K562 (cell line): Measurements from ENCODE around the gene MYL4. TPM values are rescaled to one million over a fixed set of nuclear protein-coding genes. Genes with fewer than 3 reads are reported as not detected.

Source experiments
- ATAC-seq: fragments of 200-7000 bp; cut with Tn5 transposase; 3 replicates; pipeline ENCODE4 v1.9.1; 2020; ENCODE audit warnings: moderate library complexity
- BruUV-seq: library from RNA; stranded (reverse); fragments of 400-500 nt; replicated peaks from 2 replicates; lab custom pipeline; 2021; lab: Mats Ljungman, UMichigan
- CTCF ChIA-PET: fragments of 300-600 bp; formaldehyde crosslinking; extraction: SDS; loops from one replicate; lab custom pipeline; 2021; ENCODE audit warnings: low intra/inter-chr PET ratio; lab: Yijun Ruan, JAX
- POLR2A ChIA-PET: fragments of 300-600, 350-650 bp; sonication (Branson Sonifier 250); formaldehyde crosslinking; extraction: SDS; loops from one replicate; lab custom pipeline; 2021; ENCODE audit warnings: antibody characterized with exemption, inconsistent platforms; lab: Yijun Ruan, JAX
- DNase-seq, 4 experiments: peaks; one replicate each; pipeline versions ENCODE4 v3.0.0 to v3.0.0-alpha.2; 2011 to 2018; ENCODE audit warnings: low spot score in 3 of 4, mixed read lengths in 3 of 4; ENCODE audit errors: extremely low read depth in 1 of 4
- FAIRE-seq: peaks from 2 replicates; lab custom pipeline; 2011; peaks lifted over from hg19 to GRCh38; lab: Jason Lieb, UNC
- H2AFZ ChIP-seq: 2 replicates; pipeline ENCODE4 v1.6.0; 2011; ENCODE audit warnings: low read depth, low read length, control low read depth, inconsistent platforms
- H3K27ac ChIP-seq: fragments of 200-600 bp; 3 replicates; pipeline ENCODE4 v1.8.0; 2011; ENCODE audit warnings: low read depth, mild to moderate bottlenecking, control low read depth, inconsistent platforms, low read length, moderate library complexity, mixed read lengths; ENCODE audit errors: extremely low read depth
- H3K27me3 ChIP-seq, 2 experiments: fragments of 300-600 bp in 1 of 2; 2 replicates in 1 of 2; 3 replicates in 1 of 2; pipeline versions ENCODE4 v1.6.0 to v1.8.0; 2011; ENCODE audit warnings: inconsistent platforms in 2 of 2, low read length in 2 of 2, mild to moderate bottlenecking in 1 of 2, mixed read lengths in 1 of 2, moderate library complexity in 1 of 2; ENCODE audit not compliant: control insufficient read depth in 2 of 2, insufficient read depth in 2 of 2
- H3K36me3 ChIP-seq: fragments of 300-600 bp; 3 replicates; pipeline ENCODE4 v1.8.0; 2011; ENCODE audit warnings: mild to moderate bottlenecking, low read length, inconsistent platforms; ENCODE audit not compliant: control insufficient read depth, insufficient read depth
- H3K4me1 ChIP-seq, 2 experiments: fragments of 200-600 bp in 1 of 2; replicated peaks in 1 of 2; 2 replicates in 1 of 2; 3 replicates in 1 of 2; pipeline versions ENCODE4 v1.5.1 to v1.8.0; 2011; ENCODE audit warnings: inconsistent platforms in 2 of 2, low read length in 2 of 2, mild to moderate bottlenecking in 1 of 2, mixed read lengths in 1 of 2, moderate library complexity in 1 of 2; ENCODE audit not compliant: control insufficient read depth in 2 of 2, insufficient read depth in 2 of 2
- H3K4me2 ChIP-seq: 2 replicates; pipeline ENCODE4 v1.6.1; 2011; ENCODE audit warnings: low read length, control low read depth, inconsistent platforms, mixed read lengths; ENCODE audit not compliant: insufficient read depth
- H3K4me3 ChIP-seq: fragments of 200-600 bp; sonication (generic), shearing (Covaris generic); 2 replicates; pipeline ENCODE4 v1.5.1; 2016; ENCODE audit warnings: control low read depth, inconsistent platforms
- H3K79me2 ChIP-seq: fragments of 200-600 bp; 3 replicates; pipeline ENCODE4 v1.8.0; 2011; ENCODE audit warnings: low read length, inconsistent platforms; ENCODE audit not compliant: control insufficient read depth, insufficient read depth
- H3K9ac ChIP-seq, 2 experiments: 2 replicates each; pipeline versions ENCODE4 v1.6.0 to v1.6.1; 2011; ENCODE audit warnings: low read depth in 2 of 2, low read length in 2 of 2, control low read depth in 1 of 2, inconsistent platforms in 1 of 2, mild to moderate bottlenecking in 1 of 2, mixed read lengths in 1 of 2; ENCODE audit not compliant: insufficient read depth in 1 of 2
- H3K9me1 ChIP-seq: one replicate; pipeline ENCODE4 v1.6.0; 2011; ENCODE audit warnings: inconsistent platforms, mild to moderate bottlenecking, low read length, moderate library complexity; ENCODE audit not compliant: control insufficient read depth, insufficient read depth
- H3K9me3 ChIP-seq: replicated peaks from 2 replicates; pipeline ENCODE4 v1.5.1; 2011; ENCODE audit warnings: low read depth, low read length, inconsistent platforms; ENCODE audit not compliant: control insufficient read depth, insufficient read depth
- H4K20me1 ChIP-seq: replicated peaks from 2 replicates; pipeline ENCODE4 v1.6.1; 2011; ENCODE audit warnings: low read length, inconsistent platforms, mixed read lengths; ENCODE audit not compliant: control insufficient read depth, insufficient read depth
- FOSL1 ChIP-seq: fragments of 200-800 bp; sonication (Bioruptor generic); conservative IDR thresholded peaks from 2 replicates; pipeline ENCODE4 v1.6.1; 2016; ENCODE audit warnings: missing genetic modification characterization, missing compliant biosample characterization
- GATAD2A ChIP-seq: fragments of 450-650 bp; IDR thresholded peaks from 2 replicates; pipeline ENCODE4 v1.6.1; 2017
- KLF1 ChIP-seq: fragments of 450-650 bp; IDR thresholded peaks from 2 replicates; pipeline ENCODE4 v1.6.1; 2016; ENCODE audit warnings: missing genetic modification characterization, missing compliant biosample characterization
- RFX5 ChIP-seq: IDR thresholded peaks from 2 replicates; pipeline ENCODE4 v1.6.1; 2011; ENCODE audit warnings: low read depth, mild to moderate bottlenecking, improper control_type of control experiment, low read length
- RFX7 ChIP-seq: fragments of 250-450 bp; sonication (Bioruptor Pico); IDR thresholded peaks from 2 replicates; pipeline ENCODE4 v1.5.1; 2021; ENCODE audit warnings: mild to moderate bottlenecking
- SMARCA5 ChIP-seq: fragments of 450-650 bp; IDR thresholded peaks from 2 replicates; pipeline ENCODE4 v1.6.1; 2016
- STAT5B ChIP-seq: fragments of 250-450 bp; sonication (Bioruptor Pico); IDR thresholded peaks from 2 replicates; pipeline ENCODE4 v1.8.0; 2021; ENCODE audit warnings: mild to moderate bottlenecking, inconsistent platforms
- TBL1XR1 ChIP-seq, 2 experiments: IDR thresholded peaks; 2 replicates each; pipeline ENCODE4 v1.6.1; 2012; ENCODE audit warnings: improper control_type of control experiment in 2 of 2, low read length in 2 of 2, mild to moderate bottlenecking in 1 of 2
- WGBS: fragments of 100-300 bp; shearing (Covaris generic); methylation state at CpG from one replicate; pipeline ENCODE4 v1.1.6; 2016; ENCODE audit warnings: low coverage, mixed read lengths; ENCODE audit not compliant: insufficient coverage; ENCODE audit errors: missing lambda C conversion rate; 5-methylcytosine and 5-hydroxymethylcytosine counted together
- in situ Hi-C: fragments of 300-500 bp; cut with MboI; formaldehyde crosslinking; loops from 4 replicates; pipeline ENCODE4 v1.15.0; 2018; ENCODE audit warnings: inconsistent platforms, mixed read lengths
- intact Hi-C: fragments of 100-400 bp; cut with micrococcal nuclease; formaldehyde crosslinking; loops from 2 replicates; pipeline ENCODE4 v1.14.2; 2022
- polyA plus RNA-seq, 8 experiments: library from polyadenylated mRNA; depleted of rRNA in 4 of 8; stranded (reverse) in 5 of 8; unstranded in 3 of 8; fragments of >200 nt; fragmentation: Nextera tagmentation in 2 of 8; fragmentation: Illumina TruSeq in 1 of 8; extraction: Ambion mirVana in 2 of 8; extraction: Trizol in 1 of 8; gene quantifications; 2 replicates each; pipeline versions ENCODE4 v1.2.1 to v1.2.3, GENCODE V29; 2011 to 2014; ENCODE audit warnings: inconsistent platforms in 1 of 8, missing spikeins in 1 of 8
- total RNA-seq, 7 experiments: library from RNA; depleted of rRNA in 6 of 7; stranded (reverse); fragments of >200 nt in 6 of 7; fragmentation: Illumina TruSeq in 2 of 7; extraction: Trizol in 2 of 7; gene quantifications; 2 replicates each; pipeline versions ENCODE4 v1.2.1 to v1.2.3, GENCODE V29; 2011 to 2021; ENCODE audit warnings: low replicate concordance in 1 of 7

Gene MYL4
- total and polyA plus RNA-seq, 9 of the 15 experiments (the other 6 are each of a cell fraction or from before 2014, with no cell fraction given): 117 to 423 (median 221) TPM

GRCh38 chr17:47267354-47267828 is 58.2 kb downstream of the MYL4 start:
- WGBS: 8% methylated on average over 1 of the region's 1 CpG
- H3K4me2 ChIP-seq: no peak overlapping the region
- no peak for TF ChIP-seq STAT5B (CRISPR knock-in tag)
- TF ChIP-seq TBL1XR1 (IDR thresholded peaks at IDR 0.05; ENCODE audit: low read length in 2 of 2): no peak
- no peak for TF ChIP-seq KLF1 (tag)
- no peak for TF ChIP-seq SMARCA5
- TF ChIP-seq RFX7 (CRISPR knock-in tag): no peak
- TF ChIP-seq GATAD2A: 0 out of 2 replicates have a peak, but pooled peaks have one; percentile 44
- 0 out of 2 replicates have a peak, but pooled peaks have one; percentile 45 for TF ChIP-seq FOSL1 (tag)
- no peak for TF ChIP-seq RFX5
- H3K9me1 ChIP-seq: no peaks in the 10 kb centered on the region
- no peak for FAIRE-seq
- CTCF ChIA-PET: no interaction called here
- no peak overlapping the region for H3K4me3 ChIP-seq
- intact Hi-C loops (no loop called here), in situ Hi-C loops (no loop called here)
- no peak for DNase-seq
- peaks cover 4 to 30% of the 10 kb centered on the region in 2 experiments; a peak in 3 of 5 replicates for H3K4me1 ChIP-seq
- no peaks in the 10 kb centered on the region for H3K36me3 ChIP-seq
- no peaks in the 10 kb centered on the region for H3K79me2 ChIP-seq
- BruUV-seq: no TSS peak
- no peaks in the 10 kb centered on the region for H3K27me3 ChIP-seq
- H3K9ac ChIP-seq: no peak overlapping the region
- no peaks in the 10 kb centered on the region for H4K20me1 ChIP-seq
- H3K27ac ChIP-seq: no peak overlapping the region
- H3K9me3 ChIP-seq: no peaks in the 10 kb centered on the region
- POLR2A ChIA-PET: no interaction called here
- no peak for ATAC-seq
- H2AFZ ChIP-seq: no peak overlapping the region
